Activated CD4-positive, CD25-positive, alpha-beta regulatory T cell (primary cell): ENCODE results near the gene PPIL3.

Experiments
- DNase-seq, 4 experiments: peaks; one replicate each; lab custom pipeline; 2025; lab: John Stamatoyannopoulos, UW

The PPIL3 gene

GRCh38 chr2:200860092-200860795 is 28.6 kb downstream of the PPIL3 start:
- DNase-seq: no peak

GRCh38 chr2:200856806-200857205 is 32.1 kb downstream of the PPIL3 start:
- DNase-seq: no peak

- no peak for DNase-seq
Measured at GRCh38 chr2:200852605-200853004, 36.3 kb downstream of the PPIL3 start.

GRCh38 chr2:200851398-200852248 is 37.3 kb downstream of the PPIL3 start:
- no peak for DNase-seq

GRCh38 chr2:200850512-200851256 is 38.2 kb downstream of the PPIL3 start:
- DNase-seq: no peak

- DNase-seq: no peak
Measured at GRCh38 chr2:200847939-200848338, 40.9 kb downstream of the PPIL3 start.

GRCh38 chr2:200847269-200847668 is 41.6 kb downstream of the PPIL3 start:
- DNase-seq: no peak

- no peak for DNase-seq
Measured at GRCh38 chr2:200845669-200846325, 43.1 kb downstream of the PPIL3 start.

- DNase-seq: no peak
Measured at GRCh38 chr2:200845194-200845593, 43.7 kb downstream of the PPIL3 start.

- no peak for DNase-seq
Measured at GRCh38 chr2:200843993-200844948, 44.6 kb downstream of the PPIL3 start.

GRCh38 chr2:200839513-200839912 is 49.4 kb downstream of the PPIL3 start:
- no peak for DNase-seq

GRCh38 chr2:200834701-200835100 is 54.2 kb downstream of the PPIL3 start:
- no peak for DNase-seq

GRCh38 chr2:200829258-200829655 is 59.6 kb downstream of the PPIL3 start:
- DNase-seq: no peak

- DNase-seq: no peak
Measured at GRCh38 chr2:200828572-200829257, 60.2 kb downstream of the PPIL3 start.

- no peak for DNase-seq
Measured at GRCh38 chr2:200828104-200828503, 60.8 kb downstream of the PPIL3 start.

- no peak for DNase-seq
Measured at GRCh38 chr2:200821686-200822245, 67.1 kb downstream of the PPIL3 start.
